HL-60 (cell line): Measurements from ENCODE around the gene TMEM253.

Source experiments
- DNase-seq, 2 experiments: peaks; one replicate each; pipeline ENCODE4 v3.0.0-alpha.2; 2010 to 2020; ENCODE audit warnings: low read depth in 1 of 2, low spot score in 1 of 2
- H3K27ac ChIP-seq: fragments of 250-450 bp; sonication (Bioruptor Pico); replicated peaks from 2 replicates; pipeline ENCODE4 v1.5.1; 2020; ENCODE audit warnings: mild to moderate bottlenecking, moderate library complexity
- H3K27me3 ChIP-seq: fragments of 250-450 bp; sonication (Bioruptor Pico); 2 replicates; pipeline ENCODE4 v1.5.1; 2021; ENCODE audit warnings: mild to moderate bottlenecking, moderate library complexity; ENCODE audit not compliant: insufficient read depth, poor library complexity, severe bottlenecking
- H3K4me3 ChIP-seq: replicated peaks from 2 replicates; pipeline ENCODE4 v1.5.1; 2011; ENCODE audit warnings: mild to moderate bottlenecking, control low read depth, low read length; ENCODE audit not compliant: insufficient read depth
- CTCF ChIP-seq: IDR thresholded peaks from one replicate; pipeline ENCODE4 v1.5.1; 2011; ENCODE audit warnings: low read length, control low read depth, inconsistent platforms; ENCODE audit not compliant: insufficient read depth
- GABPA ChIP-seq: IDR thresholded peaks from 2 replicates; pipeline ENCODE4 v1.6.1; 2012; ENCODE audit warnings: low read depth
- POLR2AphosphoS5 ChIP-seq: IDR thresholded peaks from 2 replicates; pipeline ENCODE4 v1.6.1; 2012; ENCODE audit warnings: low read depth
- REST ChIP-seq: IDR thresholded peaks from 2 replicates; pipeline ENCODE4 v1.6.1; 2012; ENCODE audit warnings: low read depth; ENCODE audit not compliant: insufficient replicate concordance
- SPI1 ChIP-seq: IDR thresholded peaks from 2 replicates; pipeline ENCODE4 v1.6.1; 2012; ENCODE audit warnings: low read depth, mild to moderate bottlenecking, borderline replicate concordance

TMEM253 gene

GRCh38 chr14:21090194-21090939 lies 10.5 kb upstream of the TMEM253 start:
- peak in 1 of 2 experiments; percentile 41 for DNase-seq
- Histone ChIP-seq H3K27ac (no peak overlapping the region), H3K27me3 (no peaks in the 10 kb centered on the region), H3K4me3 (no peak overlapping the region)
- TF ChIP-seq POLR2AphosphoS5: peak; percentile 26; the same call in 1 of the 2 replicates
- TF ChIP-seq REST: no peak

DNA sequence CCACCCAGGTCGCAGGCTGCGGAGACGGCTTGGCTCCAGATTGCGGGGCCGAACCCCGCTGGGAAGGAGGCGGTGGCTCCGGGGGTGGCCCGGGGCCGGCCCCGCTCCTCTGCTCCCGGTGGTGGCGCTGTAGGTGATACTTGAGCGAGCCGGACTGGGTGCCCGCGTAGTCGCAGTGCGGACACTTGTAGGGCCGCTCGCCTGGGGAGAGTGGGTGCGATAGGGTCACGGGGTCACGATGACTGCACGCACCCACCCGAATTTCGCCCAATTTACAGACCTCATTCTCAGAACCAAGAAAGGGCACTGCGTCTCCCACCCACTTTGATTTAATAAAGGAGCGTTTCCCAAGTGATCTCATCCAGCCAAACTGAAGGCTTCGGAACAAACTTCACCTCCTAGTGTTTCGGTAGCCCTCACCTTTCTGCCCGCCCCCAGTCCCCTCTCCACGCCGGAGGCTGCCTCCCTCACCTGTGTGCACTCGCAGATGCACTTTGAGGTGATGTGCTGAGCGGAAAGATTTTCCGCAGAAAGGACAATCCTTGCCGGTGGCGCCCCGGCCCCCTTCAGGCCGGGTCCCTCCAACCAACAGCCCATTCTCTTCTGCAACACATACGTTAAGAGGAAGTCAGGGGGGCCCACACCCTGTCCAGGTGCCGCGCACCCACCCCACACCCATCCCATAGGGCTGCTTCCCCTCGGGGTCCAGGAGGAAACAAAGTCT lies 9.8 kb upstream of the TMEM253 start:
- no peak for DNase-seq
- no peak overlapping the region for H3K4me3 ChIP-seq
- H3K27me3 ChIP-seq: no peaks in the 10 kb centered on the region
- TF ChIP-seq REST (no peak), POLR2AphosphoS5 (no peak), SPI1 (no peak), CTCF (no peak), GABPA (no peak)
- no peak overlapping the region for H3K27ac ChIP-seq

GRCh38 chr14:21091821-21092272 lies 9.0 kb upstream of the TMEM253 start:
- H3K4me3 ChIP-seq: no peak overlapping the region
- no peaks in the 10 kb centered on the region for H3K27me3 ChIP-seq
- DNase-seq: no peak
- no peak overlapping the region for H3K27ac ChIP-seq
- no peak for TF ChIP-seq GABPA
- no peak for TF ChIP-seq POLR2AphosphoS5
- no peak for TF ChIP-seq SPI1
- TF ChIP-seq REST: no peak
- no peak for TF ChIP-seq CTCF
